ENCODE results near the gene TECPR1.

- TF ChIP-seq EZH2 (IDR thresholded peaks at IDR 0.05; ENCODE audit: insufficient read depth, poor library complexity, severe bottlenecking) (no peak), EZH2phosphoT487 (IDR thresholded peaks at IDR 0.05; ENCODE audit: insufficient read depth, low read depth) (no peak)
These were observed 34.9 kb upstream of the TECPR1 start for GRCh38 chr7:98286701-98287485.

Measured in GM23248 (cell line).